ENCODE measurements around the gene ENOX2. TPM values are rescaled to one million over a fixed set of nuclear protein-coding genes. Genes with fewer than 3 reads are reported as not detected.

Gene ENOX2
- total RNA-seq, 1 experiment from 2014 or later: 12.9 TPM

GRCh38 chrX:130885508-130885907, 17.5 kb downstream of the ENOX2 start (continued):
- no peak for TF ChIP-seq REST (IDR thresholded peaks at IDR 0.05; ENCODE audit: low read depth)
- no peak for TF ChIP-seq CEBPB (IDR thresholded peaks at IDR 0.05; ENCODE audit: low read depth)
- no peak for TF ChIP-seq SRF (IDR thresholded peaks at IDR 0.05; ENCODE audit: low read depth)
- TF ChIP-seq ATF3 (IDR thresholded peaks at IDR 0.05): no peak

GRCh38 chrX:130884627-130885026, 18.4 kb downstream of the ENOX2 start:
- CTCF ChIA-PET: no interaction called here
- Histone ChIP-seq H3K9ac (ENCODE audit: low read length) (no peak overlapping the region), H3K9me3 (ENCODE audit: control insufficient read depth in 1 of 2, insufficient read depth in 1 of 2, low read depth in 1 of 2, low read length in 2 of 2) (no peaks in the 10 kb centered on the region), H4K20me1 (ENCODE audit: insufficient read depth) (no peaks in the 10 kb centered on the region), H3K9me2 (ENCODE audit: insufficient read depth) (no peaks in the 10 kb centered on the region), H3K27ac (ENCODE audit: low read depth, low read length) (no peak overlapping the region), H3K36me3 (ENCODE audit: control insufficient read depth in 1 of 2, insufficient read depth in 2 of 2, low read length in 2 of 2) (no peaks in the 10 kb centered on the region), H3K4me3 (replicated peaks in 1 of 2; ENCODE audit: low read depth in 1 of 2, low read length in 2 of 2) (no peak overlapping the region), H3K79me2 (ENCODE audit: insufficient read depth, low read length) (no peaks in the 10 kb centered on the region), H3K27me3 (ENCODE audit: insufficient read depth, low read length) (no peaks in the 10 kb centered on the region), H3K4me2 (ENCODE audit: low read length) (no peak overlapping the region), H3K4me1 (ENCODE audit: control insufficient read depth in 1 of 2, insufficient read depth in 2 of 2, low read length in 2 of 2) (no peaks in the 10 kb centered on the region), H2AFZ (ENCODE audit: low read depth, low read length, poor library complexity, severe bottlenecking) (no peak overlapping the region)
- no peak for DNase-seq (ENCODE audit: low read depth, low spot score)
- POLR2A ChIA-PET: no interaction called here
- ATAC-seq: no peak
- no TSS peak for BruUV-seq (replicated peaks)
- intact Hi-C loops (cut with micrococcal nuclease): no loop called here
- RAD21 ChIA-PET (ENCODE audit: low non-redundant PET in 1 of 2, low total read pairs in 2 of 2, uncharacterized antibody in 2 of 2, unreplicated experiment in 2 of 2): no interaction called here
- TF ChIP-seq MAX (IDR thresholded peaks at IDR 0.05) (no peak), JUND (IDR thresholded peaks at IDR 0.05) (no peak), SIN3A (IDR thresholded peaks at IDR 0.05; ENCODE audit: low read depth) (no peak), CTCF (IDR thresholded peaks at IDR 0.05 in 2 of 3, conservative IDR thresholded peaks at IDR 0.05 in 1 of 3; ENCODE audit: borderline replicate concordance in 1 of 3, insufficient read depth in 1 of 3, low read depth in 2 of 3, low read length in 2 of 3) (no peak), ZFX (IDR thresholded peaks at IDR 0.05) (no peak), ATF3 (IDR thresholded peaks at IDR 0.05) (no peak), TCF7L2 (IDR thresholded peaks at IDR 0.05; ENCODE audit: borderline replicate concordance, extremely low read depth, insufficient read depth, insufficient read length) (no peak), POLR2AphosphoS5 (IDR thresholded peaks at IDR 0.05; ENCODE audit: low read depth, low read length) (no peak), RAD21 (IDR thresholded peaks at IDR 0.05; ENCODE audit: low read depth) (no peak), REST (IDR thresholded peaks at IDR 0.05; ENCODE audit: low read depth) (no peak), EGR1 (IDR thresholded peaks at IDR 0.05; ENCODE audit: low read depth) (no peak), ZNF274 (IDR thresholded peaks at IDR 0.05; ENCODE audit: low read depth, low read length) (no peak)

Measured in HCT116 (cell line).